Immature natural killer cell (primary cell): ENCODE measurements around the gene MAG. TPM values are rescaled to one million over a fixed set of nuclear protein-coding genes. Genes with fewer than 3 reads are reported as not detected.
A peak's percentile ranks its signal among the peaks of the same experiment; 100 is the strongest.
"Not testable (repeated sequence)": the region's sequence is repeated elsewhere in the genome, so short reads cannot be mapped to it uniquely, and the experiment has no call there.

Source experiments
- DNase-seq, 3 donors: peaks; one replicate each; pipeline ENCODE4 v3.0.0; 2022; ENCODE audit warnings: mixed read lengths in 1 of 3
- H3K27ac Mint-ChIP-seq, 6 donors: one replicate each; pipeline ENCODE4 v1.8.0; 2020; ENCODE audit warnings: mixed read lengths in 6 of 6, mild to moderate bottlenecking in 5 of 6, inconsistent platforms in 4 of 6, moderate library complexity in 3 of 6
- H3K27me3 Mint-ChIP-seq, 3 donors: one replicate each; pipeline ENCODE4 v1.8.0; 2020 to 2021; ENCODE audit warnings: low read depth in 3 of 3, mild to moderate bottlenecking in 3 of 3, mixed read lengths in 3 of 3, moderate library complexity in 3 of 3, inconsistent platforms in 1 of 3
- H3K36me3 Mint-ChIP-seq, 3 donors: one replicate each; pipeline ENCODE4 v1.8.0; 2020; ENCODE audit warnings: mixed read lengths in 3 of 3, inconsistent platforms in 2 of 3, mild to moderate bottlenecking in 2 of 3
- H3K4me1 Mint-ChIP-seq, 2 donors: one replicate each; pipeline ENCODE4 v1.8.0; 2020; ENCODE audit warnings: inconsistent platforms in 2 of 2, mild to moderate bottlenecking in 2 of 2, mixed read lengths in 2 of 2, moderate library complexity in 1 of 2
- H3K4me3 Mint-ChIP-seq, 5 donors: one replicate each; pipeline ENCODE4 v1.8.0; 2020; ENCODE audit warnings: mild to moderate bottlenecking in 5 of 5, mixed read lengths in 5 of 5, inconsistent platforms in 3 of 5, moderate library complexity in 3 of 5
- H3K9me3 Mint-ChIP-seq, 6 donors: one replicate each; pipeline ENCODE4 v1.8.0; 2020; ENCODE audit warnings: mild to moderate bottlenecking in 6 of 6, mixed read lengths in 6 of 6, inconsistent platforms in 4 of 6, moderate library complexity in 3 of 6
- polyA plus RNA-seq, 3 donors: library from polyadenylated mRNA; unstranded; fragments of 300-500 nt; fragmentation: Illumina TruSeq; gene quantifications; one replicate each; pipeline ENCODE4 v1.2.3, GENCODE V29; 2021

MAG gene
- polyA plus RNA-seq, 3 donors from 2014 or later, result not detected

DNA sequence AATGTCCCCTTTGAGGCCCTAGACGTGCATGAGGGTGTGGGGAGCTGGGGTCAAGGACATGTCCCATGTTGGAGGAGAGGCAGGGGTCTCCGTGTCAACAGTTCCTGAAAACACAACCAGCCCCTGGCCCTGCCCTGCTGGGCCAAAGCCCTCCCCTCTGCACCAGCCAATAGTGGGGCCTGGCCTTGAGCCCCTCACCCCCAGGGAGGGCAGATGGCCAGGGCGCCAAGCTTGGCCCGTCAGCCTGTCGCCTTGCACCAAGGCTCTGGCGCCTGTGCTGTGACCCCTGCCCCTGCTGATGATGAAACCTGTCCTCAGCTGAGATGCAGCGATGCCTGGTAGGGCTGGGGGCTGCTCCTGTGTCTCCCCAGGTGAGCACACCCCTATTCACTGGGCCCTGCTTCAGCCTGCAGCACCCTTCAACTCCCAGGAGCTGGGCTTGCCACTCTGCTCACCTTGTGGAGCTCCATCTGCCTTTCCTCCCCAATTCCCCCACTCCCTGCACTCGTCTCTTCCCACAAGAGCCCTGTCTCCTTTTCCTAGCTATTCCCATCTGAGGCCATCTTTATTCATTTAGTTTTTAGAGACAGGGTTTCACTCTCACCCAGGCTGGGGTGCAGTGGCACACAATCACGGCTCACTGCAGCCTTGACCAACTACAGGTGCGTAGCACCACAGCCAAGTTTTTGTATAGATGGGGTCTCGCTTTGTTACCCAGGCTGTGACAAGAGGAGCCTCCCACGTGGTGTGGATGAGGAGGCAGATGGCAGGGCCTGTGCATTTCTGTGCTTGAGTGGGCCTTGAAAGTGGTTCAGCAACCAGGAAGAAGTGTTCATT lies 11.8 kb upstream of the MAG start:
- Mint-ChIP-seq H3K4me3 (no peak overlapping the region), H3K27ac (peak overlapping the region in 1 of 6 donors; percentile 6), H3K9me3 (no peaks in the 10 kb centered on the region), H3K27me3 (peaks cover 0 to 19% (median 6%) of the 10 kb centered on the region in 3 donors), H3K36me3 (peaks cover 0 to 10% (median 6%) of the 10 kb centered on the region in 3 donors), H3K4me1 (peaks cover 5 to 6% of the 10 kb centered on the region in 2 donors)
- DNase-seq, result no peak

DNA sequence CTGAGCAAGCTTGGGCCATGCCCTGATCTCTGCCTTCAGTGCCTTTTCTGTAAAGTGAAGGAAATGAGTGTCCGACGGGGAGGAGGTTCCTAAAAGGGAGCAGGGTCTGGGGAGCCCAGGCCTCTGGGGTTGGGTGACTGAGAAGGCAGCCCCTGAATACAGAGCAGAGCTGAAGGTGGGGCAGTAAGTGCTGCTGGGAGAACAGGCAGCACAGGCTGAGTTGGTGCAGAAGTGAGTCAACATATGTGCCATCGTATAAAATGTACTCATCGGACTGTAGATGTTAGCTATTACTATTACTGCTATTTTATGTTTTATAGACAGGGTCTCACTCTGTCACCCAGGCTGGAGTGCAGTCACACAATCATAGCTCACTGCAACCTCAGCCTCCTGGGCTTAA lies 10.7 kb upstream of the MAG start:
- Mint-ChIP-seq H3K27me3 (peaks cover 0 to 19% (median 6%) of the 10 kb centered on the region in 3 donors), H3K4me1 (peaks cover 2 to 6% of the 10 kb centered on the region in 2 donors), H3K36me3 (peaks cover 0 to 4% (median 0%) of the 10 kb centered on the region in 3 donors), H3K27ac (no peak overlapping the region), H3K4me3 (no peak overlapping the region), H3K9me3 (no peaks in the 10 kb centered on the region)
- no peak for DNase-seq

DNA sequence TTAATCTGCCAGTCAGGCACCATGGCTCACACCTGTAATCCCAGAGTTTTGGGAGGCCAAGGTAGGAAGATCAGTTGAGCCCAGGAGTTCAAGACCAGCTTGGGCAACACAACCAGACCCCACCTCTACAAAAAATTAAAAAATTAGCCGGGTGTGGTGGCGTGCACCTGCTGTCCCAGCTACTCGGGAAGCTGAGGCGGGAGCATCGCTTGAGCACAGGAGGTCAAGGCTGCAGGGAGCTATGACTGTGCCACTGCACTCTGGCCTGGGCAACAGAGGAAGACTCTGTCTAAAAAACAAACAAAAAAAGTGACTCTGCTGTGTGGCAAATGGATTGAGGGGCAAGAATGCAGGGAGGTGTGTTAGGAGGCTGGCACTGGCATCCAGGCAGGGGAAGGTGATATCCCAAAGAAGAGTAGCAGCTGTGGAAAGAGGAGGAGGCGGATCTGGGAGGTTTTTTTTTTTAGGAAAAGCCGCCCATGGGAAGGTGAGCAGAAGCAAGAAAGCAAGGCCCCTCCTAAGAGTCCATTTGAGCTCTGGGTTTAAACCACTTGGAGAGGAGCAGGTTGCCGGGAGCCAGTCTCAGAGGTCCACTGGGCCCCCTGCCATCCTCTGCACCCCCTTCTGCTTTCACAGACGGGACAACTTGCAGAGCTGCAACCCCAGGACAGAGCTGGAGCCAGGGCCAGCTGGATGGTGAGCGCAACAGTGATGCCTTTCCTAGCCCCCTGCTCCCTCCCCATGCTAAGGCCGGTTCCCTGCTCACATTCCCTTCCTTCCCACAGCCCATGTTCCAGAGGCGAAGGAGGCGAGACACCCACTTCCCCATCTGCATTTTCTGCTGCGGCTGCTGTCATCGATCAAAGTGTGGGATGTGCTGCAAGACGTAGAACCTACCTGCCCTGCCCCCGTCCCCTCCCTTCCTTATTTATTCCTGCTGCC lies 7.5 kb upstream of the MAG start:
- peaks cover 0 to 15% (median 4%) of the 10 kb centered on the region in 3 donors for H3K27me3 Mint-ChIP-seq
- no peak for DNase-seq
- H3K4me1 Mint-ChIP-seq, result no peaks in the 10 kb centered on the region
- no peak overlapping the region for H3K4me3 Mint-ChIP-seq
- H3K27ac Mint-ChIP-seq, result no peak overlapping the region
- no peaks in the 10 kb centered on the region for H3K36me3 Mint-ChIP-seq
- H3K9me3 Mint-ChIP-seq, result no peaks in the 10 kb centered on the region

- DNase-seq, result no peak
- H3K27me3 Mint-ChIP-seq, result peaks cover 0 to 12% (median 4%) of the 10 kb centered on the region in 3 donors
- no peaks in the 10 kb centered on the region for H3K4me1 Mint-ChIP-seq
- no peaks in the 10 kb centered on the region for H3K9me3 Mint-ChIP-seq
- H3K4me3 Mint-ChIP-seq, result no peak overlapping the region
- H3K36me3 Mint-ChIP-seq, result no peaks in the 10 kb centered on the region
- peak overlapping the region in 1 of 6 donors; percentile 58 for H3K27ac Mint-ChIP-seq
These were observed 6.9 kb upstream of the MAG start for GRCh38 chr19:35285095-35285449.

- not testable (repeated sequence) for H3K9me3 Mint-ChIP-seq, DNase-seq, H3K27ac Mint-ChIP-seq, H3K36me3 Mint-ChIP-seq, H3K4me3 Mint-ChIP-seq, H3K4me1 Mint-ChIP-seq
- peaks cover 0 to 12% (median 4%) of the 10 kb centered on the region in 3 donors for H3K27me3 Mint-ChIP-seq
These were observed 6.5 kb upstream of the MAG start for GRCh38 chr19:35285465-35285864.

DNA sequence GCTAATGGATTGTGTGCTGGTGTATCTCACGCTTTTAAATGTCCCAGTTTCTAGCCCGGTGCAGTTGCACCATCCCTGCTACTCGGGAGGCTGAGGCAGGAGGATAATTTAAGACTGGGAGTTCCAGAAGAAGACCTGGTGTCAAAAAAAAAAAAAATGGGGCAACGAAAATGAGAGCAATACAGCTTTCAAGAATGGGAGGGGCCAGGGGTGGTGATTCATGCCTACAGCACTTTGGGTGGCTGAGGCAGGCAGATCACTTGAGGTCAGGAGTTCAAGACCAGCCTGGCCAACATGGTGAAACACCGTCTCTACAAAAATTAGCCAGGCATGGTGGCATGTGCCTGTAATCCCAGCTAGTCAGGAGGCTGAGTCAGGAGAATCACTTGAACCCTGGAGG lies 5.9 kb upstream of the MAG start:
- H3K4me1 Mint-ChIP-seq, H3K27me3 Mint-ChIP-seq, H3K4me3 Mint-ChIP-seq, H3K36me3 Mint-ChIP-seq, H3K9me3 Mint-ChIP-seq, H3K27ac Mint-ChIP-seq, DNase-seq: not testable (repeated sequence)

DNA sequence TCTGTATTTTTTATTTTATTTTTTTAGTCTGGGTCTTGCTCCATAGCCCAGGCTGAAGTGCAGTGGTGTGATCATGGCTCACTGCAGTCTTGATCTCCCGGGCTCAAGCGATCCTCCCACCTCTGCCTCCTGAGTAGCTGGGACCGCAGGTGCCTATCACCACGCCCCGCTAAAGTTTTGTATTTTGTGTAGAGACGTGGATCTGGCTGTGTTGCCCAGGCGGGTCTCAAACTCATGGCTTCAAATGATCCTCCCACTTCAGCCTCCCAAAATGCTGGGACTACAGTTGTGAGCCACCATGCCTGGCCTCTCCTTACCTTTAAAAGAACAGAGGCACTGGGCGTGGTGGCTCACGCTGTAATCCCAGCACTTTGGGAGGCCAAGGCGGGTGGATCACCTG lies 4.2 kb upstream of the MAG start:
- Mint-ChIP-seq H3K4me3 (no peak overlapping the region), H3K27me3 (peaks cover 0 to 4% (median 4%) of the 10 kb centered on the region in 3 donors), H3K36me3 (no peaks in the 10 kb centered on the region), H3K9me3 (no peaks in the 10 kb centered on the region), H3K27ac (no peak overlapping the region), H3K4me1 (no peaks in the 10 kb centered on the region)
- DNase-seq, result no peak

GRCh38 chr19:35288331-35288730 lies 3.6 kb upstream of the MAG start:
- Mint-ChIP-seq H3K36me3 (no peaks in the 10 kb centered on the region), H3K27ac (no peak overlapping the region), H3K9me3 (no peaks in the 10 kb centered on the region), H3K27me3 (peaks cover 0 to 4% (median 0%) of the 10 kb centered on the region in 3 donors), H3K4me3 (no peak overlapping the region), H3K4me1 (no peaks in the 10 kb centered on the region)
- no peak for DNase-seq

- no peak overlapping the region for H3K4me3 Mint-ChIP-seq
- peaks cover 0 to 4% (median 0%) of the 10 kb centered on the region in 3 donors for H3K27me3 Mint-ChIP-seq
- no peaks in the 10 kb centered on the region for H3K36me3 Mint-ChIP-seq
- H3K4me1 Mint-ChIP-seq, result no peaks in the 10 kb centered on the region
- no peak overlapping the region for H3K27ac Mint-ChIP-seq
- DNase-seq, result no peak
- H3K9me3 Mint-ChIP-seq, result no peaks in the 10 kb centered on the region
These were observed 3.1 kb upstream of the MAG start for GRCh38 chr19:35288906-35289305.

GRCh38 chr19:35290381-35291127 lies 1.4 kb upstream of the MAG start:
- Mint-ChIP-seq H3K27ac (no peak overlapping the region), H3K4me3 (no peak overlapping the region), H3K9me3 (no peaks in the 10 kb centered on the region), H3K36me3 (no peaks in the 10 kb centered on the region), H3K27me3 (peaks cover 0 to 5% (median 0%) of the 10 kb centered on the region in 3 donors), H3K4me1 (peaks cover 0 to under 1% of the 10 kb centered on the region in 2 donors)
- no peak for DNase-seq

DNA sequence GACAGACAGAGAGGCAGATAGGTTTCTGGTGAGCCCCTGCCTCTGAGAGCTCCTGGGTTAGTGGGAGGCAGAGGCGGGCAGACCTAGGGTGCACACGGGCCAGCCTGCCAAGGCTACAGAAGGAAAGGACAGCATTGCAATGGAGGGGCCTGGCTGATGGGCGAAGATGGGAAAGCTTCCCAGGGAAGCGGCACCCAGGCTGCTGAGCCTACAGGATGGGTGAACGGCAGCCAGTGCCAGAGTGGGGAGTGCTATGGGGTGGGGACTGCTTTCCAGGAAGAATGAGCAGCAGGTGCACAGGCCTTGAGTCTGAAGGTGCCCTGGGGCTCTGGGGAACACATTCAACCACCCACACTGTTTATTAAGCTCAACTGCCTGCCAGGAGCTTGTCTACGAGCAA lies 702 bp upstream of the MAG start:
- Mint-ChIP-seq H3K27ac (no peak overlapping the region), H3K27me3 (peaks cover 0 to 5% (median 0%) of the 10 kb centered on the region in 3 donors), H3K36me3 (no peaks in the 10 kb centered on the region), H3K9me3 (no peaks in the 10 kb centered on the region), H3K4me3 (no peak overlapping the region), H3K4me1 (peaks cover 0 to 8% of the 10 kb centered on the region in 2 donors)
- no peak for DNase-seq

- H3K4me3 Mint-ChIP-seq, result no peak overlapping the region
- H3K27ac Mint-ChIP-seq, result no peak overlapping the region
These were observed 731 bp downstream of the MAG start for GRCh38 chr19:35292421-35293362.

GRCh38 chr19:35293363-35293739 lies 1.4 kb downstream of the MAG start:
- no peak for DNase-seq
- Mint-ChIP-seq H3K9me3 (no peaks in the 10 kb centered on the region), H3K4me1 (peaks cover 0 to 9% of the 10 kb centered on the region in 2 donors), H3K4me3 (no peak overlapping the region), H3K36me3 (no peaks in the 10 kb centered on the region), H3K27ac (no peak overlapping the region), H3K27me3 (peaks cover 0 to 5% (median 0%) of the 10 kb centered on the region in 3 donors)

More at GRCh38 chr19:35292421-35293362, 731 bp downstream of the MAG start:
- Mint-ChIP-seq H3K27me3 (peaks cover 0 to 5% (median 0%) of the 10 kb centered on the region in 3 donors), H3K36me3 (no peaks in the 10 kb centered on the region), H3K9me3 (no peaks in the 10 kb centered on the region), H3K4me1 (peaks cover 0 to 9% of the 10 kb centered on the region in 2 donors)
- no peak for DNase-seq
